Measurements from ENCODE around the gene TMEM151A.
A peak's percentile ranks its signal among the peaks of the same experiment; 100 is the strongest.
"Not testable (repeated sequence)": the region's sequence is repeated elsewhere in the genome, so short reads cannot be mapped to it uniquely, and the experiment has no call there.

The TMEM151A gene

DNA sequence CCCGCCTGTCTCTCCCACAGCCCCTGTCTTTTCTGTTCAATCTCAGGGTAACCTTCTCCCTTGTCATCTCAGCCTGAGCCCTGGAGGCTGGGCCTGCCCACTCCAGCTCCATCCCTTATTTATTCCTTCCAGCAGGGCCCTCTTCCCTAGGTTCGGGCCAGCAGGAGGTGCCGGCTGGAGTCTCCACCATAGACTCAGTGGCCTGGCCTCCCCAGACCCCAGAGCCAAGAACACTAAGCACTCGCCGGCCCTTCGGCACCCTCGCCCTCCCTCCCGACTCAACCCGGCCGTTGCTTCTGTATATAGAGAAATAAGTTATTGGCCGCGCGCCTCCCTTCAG is 24.7 kb upstream of the TMEM151A start:
- no peak for DNase-seq (ENCODE audit: low read depth in 2 of 3, low spot score in 1 of 3)

DNA sequence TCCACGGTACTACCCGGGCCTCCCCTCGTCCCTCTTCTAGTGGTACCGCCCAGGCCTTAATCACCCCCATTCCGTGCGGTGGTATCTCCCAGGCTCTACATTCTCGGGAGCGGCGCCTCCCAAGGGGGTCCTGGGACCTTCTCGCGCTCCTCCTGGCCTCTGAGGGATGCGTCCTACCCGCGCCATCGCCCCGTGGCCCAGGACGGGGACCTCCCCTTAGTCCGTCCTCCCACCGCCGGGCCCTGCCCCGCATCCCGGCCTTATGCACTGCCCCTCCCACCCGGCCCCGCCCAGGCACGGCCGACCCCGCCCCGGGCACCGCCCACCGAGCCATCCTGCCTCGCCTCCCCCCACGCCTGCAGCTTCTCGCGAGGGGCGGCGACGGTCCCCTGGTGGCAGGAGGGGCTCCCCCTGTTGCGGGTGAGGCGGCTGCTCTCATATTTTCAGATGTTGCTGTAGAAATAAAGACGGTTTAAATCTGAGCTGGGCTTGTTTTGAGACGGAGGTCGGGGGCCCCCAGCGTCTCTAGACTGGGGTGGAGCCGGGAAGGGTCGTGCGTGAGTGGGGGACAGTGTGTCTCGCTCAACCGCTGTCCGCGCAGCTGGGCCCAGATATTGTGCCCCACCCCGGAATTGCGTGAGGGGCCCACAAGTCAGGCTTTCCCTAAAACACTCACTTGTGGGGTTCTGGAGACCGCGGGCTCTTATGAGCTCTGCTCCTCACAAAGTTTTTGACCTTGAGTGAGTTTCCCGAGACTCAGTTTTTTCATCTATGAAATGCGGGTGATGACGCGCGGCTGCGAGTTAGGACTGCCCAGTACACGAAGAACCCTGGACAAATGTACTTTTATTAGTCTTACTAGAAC is 24.1 kb upstream of the TMEM151A start:
- peak; percentile 82 to 86 (median 83) for DNase-seq (ENCODE audit: low read depth in 2 of 3, low spot score in 1 of 3)

DNA sequence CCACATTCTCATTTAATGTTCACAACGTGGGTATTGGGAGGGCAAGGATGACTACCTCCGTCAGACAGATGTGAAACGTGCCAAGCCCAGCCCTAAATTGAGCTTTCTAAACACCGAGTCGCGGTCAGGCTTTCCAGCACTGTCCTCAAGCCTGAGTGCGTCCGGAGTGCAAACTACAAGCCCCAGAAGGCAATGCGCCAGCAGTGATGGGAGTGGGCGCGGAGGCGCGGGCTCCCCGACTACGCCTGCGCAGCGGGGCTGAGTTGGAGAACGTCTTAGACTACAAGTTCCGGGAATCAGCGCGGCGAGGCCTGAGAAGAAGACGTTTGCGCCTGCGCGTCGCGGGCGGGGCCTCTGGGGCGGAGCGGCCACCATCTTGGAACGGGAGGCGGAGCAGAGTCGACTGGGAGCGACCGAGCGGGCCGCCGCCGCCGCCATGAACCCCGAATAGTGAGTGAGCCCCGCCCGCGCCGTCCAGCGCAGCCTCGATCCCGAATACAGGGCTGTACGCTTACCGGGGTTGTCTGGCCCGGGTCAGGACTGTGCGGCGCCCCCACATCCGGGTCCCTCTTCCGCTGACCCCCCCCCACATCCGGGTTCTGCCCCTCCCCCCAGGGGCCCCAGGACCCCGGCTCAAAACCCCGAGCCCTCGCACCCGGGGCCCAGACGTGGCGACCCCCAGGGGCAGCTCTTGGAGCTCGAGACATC is 23.3 kb upstream of the TMEM151A start, which contains the start of gene RAB1B:
Gene RAB1B, plus strand, starts transcription at position 396 of the 708 bp plus-strand sequence. Its CDS starts 41 bp downstream, at position 437.
- DNase-seq (ENCODE audit: low read depth in 2 of 3, low spot score in 1 of 3) = peak; percentile 98 to 100 (median 100)

DNA sequence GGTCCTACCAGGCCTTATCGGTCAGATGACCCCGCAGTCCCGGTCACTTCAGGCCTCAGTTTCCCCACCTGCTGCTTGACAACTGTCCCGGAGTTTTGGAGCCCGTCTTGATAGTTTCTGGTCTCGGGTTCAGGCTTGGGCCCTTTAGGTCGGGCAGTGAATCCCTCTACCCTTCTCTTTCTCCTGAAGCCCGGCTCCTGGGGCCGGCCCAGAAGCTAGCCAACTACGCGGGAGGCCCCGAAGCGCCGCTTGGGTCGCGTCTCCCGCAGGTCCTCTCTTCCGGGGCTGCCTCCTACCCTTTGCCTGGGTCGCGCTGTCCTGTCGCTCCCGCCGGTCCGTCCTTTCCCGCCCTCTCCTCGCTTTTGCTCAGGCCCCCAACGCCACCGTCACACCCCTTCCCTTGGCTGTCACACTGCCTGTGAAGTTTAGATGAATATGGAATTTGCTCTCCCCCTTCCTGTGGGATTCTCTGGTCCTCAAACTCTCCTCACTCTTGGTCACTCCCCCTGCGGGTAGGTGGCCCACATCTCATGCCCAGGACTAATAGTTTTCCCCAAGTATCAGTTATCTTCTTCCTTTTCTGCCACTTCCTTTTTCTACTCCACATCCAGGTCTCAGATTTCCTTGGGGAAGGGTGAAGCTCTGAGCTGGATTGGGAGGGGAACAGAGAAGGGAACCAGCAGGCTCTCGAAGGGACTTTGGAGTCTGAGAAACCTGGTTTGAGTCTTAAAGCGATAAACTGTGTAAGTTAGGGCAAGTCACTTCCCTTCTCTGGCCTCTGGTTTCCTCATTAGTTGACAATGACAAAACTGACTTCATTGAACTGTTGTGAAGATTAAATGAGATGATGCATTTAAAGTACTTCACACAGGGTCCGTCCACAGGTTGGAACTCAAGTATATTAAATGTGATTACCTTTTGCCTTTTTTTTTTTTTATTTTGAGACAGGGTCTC is 22.5 kb upstream of the TMEM151A start:
- no peak for DNase-seq (ENCODE audit: low read depth in 2 of 3, low spot score in 1 of 3)

DNA sequence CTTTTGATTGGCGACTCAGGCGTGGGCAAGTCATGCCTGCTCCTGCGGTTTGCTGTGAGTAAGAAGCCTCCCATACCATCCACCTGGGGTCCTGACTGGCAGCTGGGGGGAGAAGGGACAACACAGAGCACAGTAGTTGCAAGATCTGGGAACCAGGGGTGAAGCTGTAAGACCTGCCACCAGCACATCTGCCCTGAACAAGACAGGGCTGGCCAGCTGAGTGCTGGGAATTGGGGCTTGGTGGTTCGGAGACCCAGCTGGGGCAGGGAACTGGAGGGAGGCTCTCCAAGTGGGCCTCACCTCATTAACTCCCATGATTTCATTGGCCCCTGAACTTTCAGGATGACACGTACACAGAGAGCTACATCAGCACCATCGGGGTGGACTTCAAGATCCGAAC is 19.9 kb upstream of the TMEM151A start:
- no peak for DNase-seq (ENCODE audit: low read depth in 2 of 3, low spot score in 1 of 3)

DNA sequence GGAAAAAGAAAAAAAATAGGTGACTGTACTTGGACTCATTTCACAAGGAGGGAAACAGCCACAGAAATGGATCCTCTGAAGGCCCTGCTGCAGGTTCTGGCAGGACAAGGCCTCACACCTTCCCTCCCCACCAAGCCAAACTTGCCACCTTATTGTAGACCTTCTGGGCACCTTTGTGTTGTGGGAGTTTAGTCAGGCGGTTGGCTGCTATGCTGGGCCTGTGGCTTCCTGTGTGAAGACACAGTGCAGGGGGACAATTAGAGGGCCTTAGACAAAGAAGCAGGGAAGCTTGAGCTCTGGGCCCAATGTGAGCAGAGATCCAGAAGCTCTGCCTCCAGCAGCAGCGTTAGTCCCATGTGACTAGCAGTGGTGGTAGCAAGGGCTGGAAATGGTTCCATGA is 19.1 kb upstream of the TMEM151A start:
- no peak for DNase-seq (ENCODE audit: low read depth in 2 of 3, low spot score in 1 of 3)

DNA sequence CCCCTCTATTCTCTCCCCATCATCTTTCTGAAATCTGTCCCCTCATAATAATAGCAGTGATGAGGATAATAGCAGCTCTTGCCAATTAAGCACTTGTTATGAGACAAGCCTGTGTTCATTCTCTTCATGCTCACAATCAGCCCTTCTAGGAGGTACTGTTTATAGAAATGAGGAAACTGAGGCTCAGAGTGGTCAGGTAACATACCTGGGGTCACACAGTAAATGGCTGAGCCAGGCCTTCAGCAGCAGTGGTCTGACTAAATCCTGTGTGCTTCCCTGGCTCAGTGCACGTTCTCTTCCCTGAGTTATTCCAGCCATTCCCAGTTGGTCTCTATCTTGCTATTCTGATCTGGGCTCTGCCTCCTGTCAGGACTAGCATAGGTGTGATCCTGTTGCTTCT is 17.5 kb upstream of the TMEM151A start:
- DNase-seq (ENCODE audit: low read depth in 2 of 3, low spot score in 1 of 3) = no peak

DNA sequence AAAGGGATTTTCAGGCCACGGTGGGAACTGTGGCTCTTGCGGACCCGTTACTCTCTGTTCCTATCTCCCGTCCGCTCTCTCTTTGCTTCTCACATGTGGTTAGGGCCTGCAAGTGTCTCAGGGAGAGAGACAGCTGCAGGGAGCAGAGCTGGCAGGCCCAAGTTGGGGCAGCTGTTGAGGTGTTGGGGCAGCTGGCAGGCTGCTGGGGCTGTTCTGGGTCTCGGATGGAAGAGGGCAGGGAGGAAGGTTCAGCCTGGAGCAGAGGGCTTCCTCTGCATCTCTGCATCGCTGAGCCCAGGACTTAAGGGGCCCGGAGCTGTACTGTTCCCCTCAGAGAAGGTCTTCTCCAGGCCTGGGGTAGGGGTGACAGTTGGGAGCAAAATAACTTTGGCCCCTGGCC is 16.3 kb upstream of the TMEM151A start:
- DNase-seq (ENCODE audit: low read depth in 2 of 3, low spot score in 1 of 3) = no peak

DNA sequence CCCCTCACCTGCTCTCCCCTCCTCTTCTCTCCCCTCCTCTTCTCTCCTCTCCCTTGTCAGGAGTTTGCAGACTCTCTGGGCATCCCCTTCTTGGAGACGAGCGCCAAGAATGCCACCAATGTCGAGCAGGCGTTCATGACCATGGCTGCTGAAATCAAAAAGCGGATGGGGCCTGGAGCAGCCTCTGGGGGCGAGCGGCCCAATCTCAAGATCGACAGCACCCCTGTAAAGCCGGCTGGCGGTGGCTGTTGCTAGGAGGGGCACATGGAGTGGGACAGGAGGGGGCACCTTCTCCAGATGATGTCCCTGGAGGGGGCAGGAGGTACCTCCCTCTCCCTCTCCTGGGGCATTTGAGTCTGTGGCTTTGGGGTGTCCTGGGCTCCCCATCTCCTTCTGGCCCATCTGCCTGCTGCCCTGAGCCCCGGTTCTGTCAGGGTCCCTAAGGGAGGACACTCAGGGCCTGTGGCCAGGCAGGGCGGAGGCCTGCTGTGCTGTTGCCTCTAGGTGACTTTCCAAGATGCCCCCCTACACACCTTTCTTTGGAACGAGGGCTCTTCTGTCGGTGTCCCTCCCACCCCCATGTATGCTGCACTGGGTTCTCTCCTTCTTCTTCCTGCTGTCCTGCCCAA is 15.6 kb upstream of the TMEM151A start:
- no peak for DNase-seq (ENCODE audit: low read depth in 2 of 3, low spot score in 1 of 3)

DNA sequence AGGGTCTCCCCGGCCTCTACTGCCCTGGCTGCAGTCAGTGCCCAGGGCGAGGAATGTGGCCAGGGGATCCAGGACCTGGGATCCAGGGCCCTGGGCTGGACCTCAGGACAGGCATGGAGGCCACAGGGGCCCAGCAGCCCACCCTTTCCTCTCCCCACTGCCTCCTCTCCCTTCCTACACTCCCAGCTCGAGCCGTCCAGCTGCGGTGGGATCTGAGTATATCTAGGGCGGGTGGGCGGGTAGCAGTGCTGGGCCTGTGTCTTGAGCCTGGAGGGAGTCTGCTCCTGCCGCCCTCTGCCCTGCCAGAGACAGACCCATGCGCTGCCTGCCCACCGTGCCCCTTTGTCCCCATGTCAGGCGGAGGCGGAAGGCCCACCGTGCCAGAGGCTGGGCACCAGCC is 15.1 kb upstream of the TMEM151A start:
- not testable (repeated sequence) for DNase-seq (ENCODE audit: low read depth in 2 of 3, low spot score in 1 of 3)

DNA sequence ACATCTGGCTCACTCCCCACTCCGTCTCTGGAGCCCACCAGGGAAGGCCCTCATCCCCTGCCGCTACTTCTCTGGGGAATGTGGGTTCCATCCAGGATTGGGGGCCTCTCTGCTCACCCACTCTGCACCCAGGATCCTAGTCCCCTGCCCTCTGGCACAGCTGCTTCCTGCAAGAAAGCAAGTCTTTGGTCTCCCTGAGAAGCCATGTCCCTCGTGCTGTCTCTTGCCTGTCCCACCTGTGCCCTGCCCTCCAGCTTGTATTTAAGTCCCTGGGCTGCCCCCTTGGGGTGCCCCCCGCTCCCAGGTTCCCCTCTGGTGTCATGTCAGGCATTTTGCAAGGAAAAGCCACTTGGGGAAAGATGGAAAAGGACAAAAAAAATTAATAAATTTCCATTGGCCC is 14.6 kb upstream of the TMEM151A start:
- not testable (repeated sequence) for DNase-seq (ENCODE audit: low read depth in 2 of 3, low spot score in 1 of 3)

DNA sequence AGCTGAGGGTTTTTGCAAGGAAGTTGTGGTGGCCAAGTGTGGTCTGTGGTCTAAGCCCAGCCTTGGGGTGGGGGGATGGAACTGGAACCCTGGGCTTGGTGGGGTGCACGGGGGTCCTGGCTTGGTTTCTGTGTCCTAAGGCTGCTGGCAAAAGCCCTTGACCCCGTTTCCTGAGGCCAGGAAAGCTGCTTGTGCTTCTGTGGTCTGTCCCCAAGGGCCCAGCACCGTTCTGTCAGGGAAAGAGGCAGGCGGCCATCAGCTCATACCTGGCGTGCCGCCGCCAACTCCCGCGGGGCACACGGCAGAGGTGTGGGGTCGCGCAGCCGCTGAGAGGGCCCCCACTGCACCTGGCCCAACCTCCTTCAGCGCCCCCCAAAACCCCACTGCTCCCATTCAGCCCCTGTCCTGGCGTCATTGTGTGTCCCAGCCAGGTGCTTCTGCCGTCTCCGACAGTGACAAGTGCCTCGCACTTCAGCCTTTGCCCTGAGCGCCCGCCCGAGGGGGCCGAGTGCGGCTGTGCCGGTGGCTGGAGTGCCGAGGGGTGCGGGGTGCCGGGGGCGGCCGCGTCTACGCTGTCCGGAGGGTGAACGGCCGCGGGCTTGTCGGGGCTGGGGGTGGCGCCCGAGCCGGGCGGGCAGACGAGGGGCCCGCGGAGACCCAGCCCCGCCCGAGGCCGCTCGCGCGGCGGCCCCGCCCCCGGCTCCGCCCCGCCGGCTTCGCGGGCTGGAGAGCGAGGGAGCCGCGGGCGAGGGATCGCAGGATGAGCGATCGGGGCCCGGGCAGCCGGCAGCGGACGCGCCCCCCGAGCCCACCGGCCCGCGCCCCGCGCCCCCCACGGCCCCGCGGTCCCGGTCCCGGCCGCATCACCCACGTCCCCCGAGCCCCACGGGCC is 14.0 kb upstream of the TMEM151A start, which contains the start of gene CNIH2:
Gene CNIH2, plus strand, starts transcription at position 705 of the 892 bp plus-strand sequence. CDS start 282 bp downstream, outside the sequence.
- peak in 1 of 3 donors; percentile 39 for DNase-seq (ENCODE audit: low read depth in 2 of 3, low spot score in 1 of 3)

DNA sequence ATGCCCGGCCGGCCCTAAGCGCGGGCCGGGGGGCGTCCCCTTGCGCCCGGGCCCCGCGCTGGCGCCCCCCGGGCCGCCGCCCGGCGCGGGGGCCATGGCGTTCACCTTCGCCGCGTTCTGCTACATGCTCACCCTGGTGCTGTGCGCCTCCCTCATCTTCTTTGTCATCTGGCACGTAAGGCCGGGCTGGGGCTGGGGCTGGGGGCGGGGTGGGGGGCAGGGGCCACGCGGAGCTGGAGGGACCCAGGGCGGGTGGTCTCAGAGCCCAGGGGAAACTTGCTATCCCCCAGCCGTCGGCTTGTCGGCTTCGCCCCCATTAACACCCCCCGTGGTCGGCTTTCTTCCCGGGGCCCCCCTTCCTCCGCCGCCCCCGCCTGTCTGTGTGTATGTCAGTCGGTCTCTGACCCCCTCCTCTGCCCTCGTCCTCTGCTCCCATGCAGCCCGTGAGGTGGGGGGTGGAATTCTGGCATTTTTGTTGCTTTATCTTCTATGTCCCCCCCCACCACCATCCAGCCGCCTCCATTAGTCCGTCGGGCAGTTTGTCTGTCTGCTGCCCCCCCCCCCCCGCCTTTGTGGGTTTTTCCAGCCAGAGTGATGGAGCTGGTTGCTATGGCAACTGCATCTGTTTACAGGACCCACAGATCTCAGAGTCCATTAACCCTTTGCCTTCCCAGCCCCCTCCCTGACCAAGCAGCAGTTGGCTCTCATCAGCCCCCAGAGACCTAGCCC is 13.2 kb upstream of the TMEM151A start:
- DNase-seq (ENCODE audit: low read depth in 2 of 3, low spot score in 1 of 3) = no peak

DNA sequence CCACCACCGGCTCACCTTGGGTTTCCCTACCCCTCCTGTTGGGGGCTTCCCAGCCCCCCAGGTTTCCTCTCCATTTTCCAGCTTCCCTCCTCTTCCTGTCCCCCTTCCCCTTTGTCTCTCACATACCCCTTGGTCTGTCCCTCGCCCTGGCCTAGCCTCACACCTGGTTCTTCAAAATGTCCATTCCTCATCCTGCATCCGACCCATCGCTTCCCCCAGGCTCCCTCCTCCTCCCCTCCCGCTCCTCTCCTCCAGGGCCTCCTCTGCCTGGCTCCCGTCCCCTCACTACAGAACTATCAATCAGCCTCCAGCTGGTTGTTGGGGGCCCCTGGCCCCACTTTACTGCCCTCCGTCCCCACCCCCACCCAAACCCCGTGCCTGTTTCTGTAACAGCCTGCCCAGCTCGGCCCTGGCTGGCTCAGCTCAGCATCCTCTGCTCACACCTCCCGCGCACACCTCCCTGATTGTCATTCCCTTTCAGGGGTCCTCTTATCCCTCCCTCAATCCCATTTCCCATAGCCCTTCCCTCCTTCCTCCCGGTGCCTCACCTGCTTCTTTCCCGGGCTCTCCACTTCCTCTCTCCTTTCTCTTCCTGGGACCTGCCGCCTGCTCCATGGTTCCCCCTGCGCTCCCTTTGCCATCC is 12.5 kb upstream of the TMEM151A start:
- DNase-seq (ENCODE audit: low read depth in 2 of 3, low spot score in 1 of 3) = no peak

DNA sequence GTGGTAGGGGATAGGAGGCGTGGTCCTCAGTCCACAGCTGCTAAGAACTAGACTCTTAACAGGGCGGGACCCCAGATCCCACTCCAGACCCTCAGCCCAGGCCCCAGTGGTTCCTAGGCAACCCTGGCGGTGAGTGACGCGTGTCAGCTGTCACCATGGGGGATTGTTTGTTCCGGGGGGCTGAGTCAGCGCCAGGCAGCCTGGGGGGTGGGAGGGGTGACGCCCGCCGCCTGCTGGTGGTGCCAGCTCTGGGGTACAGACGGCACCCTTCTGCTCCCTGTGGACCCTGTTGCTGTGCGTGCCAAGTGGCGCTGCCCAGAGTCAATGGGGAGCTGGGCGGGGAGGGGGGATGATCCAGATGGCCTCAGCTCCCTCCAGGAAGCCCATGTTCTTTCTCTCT is 11.3 kb upstream of the TMEM151A start:
- DNase-seq (ENCODE audit: low read depth in 2 of 3, low spot score in 1 of 3) = no peak

DNA sequence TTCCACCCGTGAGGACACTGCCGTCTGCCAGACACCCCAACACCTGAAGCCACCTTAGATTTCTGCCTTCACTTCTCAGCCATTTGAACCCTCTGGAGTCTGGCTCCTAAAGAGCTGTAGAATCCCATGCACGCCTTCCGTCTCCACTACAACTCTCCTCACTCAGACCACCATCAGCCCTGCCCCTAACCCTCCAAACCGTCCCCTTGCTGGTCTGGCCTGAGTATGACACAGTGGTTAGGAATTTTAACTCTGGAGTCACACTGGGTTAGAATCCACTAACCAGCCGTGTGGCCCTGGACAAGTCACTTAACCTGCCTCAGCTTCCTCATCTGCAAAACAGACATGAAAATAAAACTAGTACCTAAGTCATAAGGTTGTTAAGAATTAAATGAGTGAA is 10.7 kb upstream of the TMEM151A start:
- no peak for DNase-seq (ENCODE audit: low read depth in 2 of 3, low spot score in 1 of 3)

DNA sequence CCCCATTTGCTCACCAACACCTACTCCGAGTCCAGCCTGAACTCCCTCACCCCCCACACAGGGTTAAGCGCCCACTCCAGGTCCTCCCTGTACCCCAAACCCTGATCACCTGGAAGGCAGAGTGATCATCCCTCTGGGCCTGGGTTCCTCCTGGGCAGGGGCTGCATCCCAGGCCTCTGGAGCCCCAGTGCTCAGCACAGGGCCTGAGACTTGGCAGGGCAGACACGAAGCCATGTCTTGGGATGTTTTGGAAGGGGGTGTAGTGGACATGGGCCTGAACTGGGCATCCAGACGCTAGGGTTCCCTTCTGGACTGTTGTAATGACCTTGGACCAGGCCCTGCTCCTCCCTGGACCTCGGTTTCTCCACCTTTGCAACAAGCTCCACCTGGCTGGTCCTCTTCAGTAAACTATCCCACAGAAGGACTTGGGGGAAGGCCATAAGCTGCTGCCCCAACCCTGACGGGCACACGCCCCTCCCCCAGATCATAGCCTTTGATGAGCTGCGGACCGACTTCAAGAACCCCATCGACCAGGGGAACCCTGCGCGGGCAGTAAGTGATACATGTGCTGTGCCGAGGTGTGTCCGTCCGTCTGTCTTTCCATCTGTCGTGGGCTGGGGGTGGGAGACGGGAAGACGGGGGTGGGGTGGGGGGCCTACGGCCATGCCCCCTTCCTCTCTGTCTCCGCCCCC is 9.8 kb upstream of the TMEM151A start:
- no peak for DNase-seq (ENCODE audit: low read depth in 2 of 3, low spot score in 1 of 3)

All from stimulated activated CD4-positive, alpha-beta T cell treated with anti-CD3 and anti-CD28 coated beads, Interleukin-12 subunit alpha, Interleukin-12 subunit beta, amount 100 ng/mL, for 48 hours (primary cell).